HG02884 (cell line): Measurements from ENCODE around the gene MYADML2.

Experiments
- ATAC-seq: cut with Tn5 transposase; IDR thresholded peaks from one replicate; pipeline ENCODE4 v1.9.1; 2021; ENCODE audit warnings: mild to moderate bottlenecking, moderate library complexity; ENCODE audit not compliant: unreplicated experiment

The MYADML2 gene

GRCh38 chr17:81912441-81913309 lies 34.4 kb downstream of the MYADML2 start:
- ATAC-seq, result no peak

DNA sequence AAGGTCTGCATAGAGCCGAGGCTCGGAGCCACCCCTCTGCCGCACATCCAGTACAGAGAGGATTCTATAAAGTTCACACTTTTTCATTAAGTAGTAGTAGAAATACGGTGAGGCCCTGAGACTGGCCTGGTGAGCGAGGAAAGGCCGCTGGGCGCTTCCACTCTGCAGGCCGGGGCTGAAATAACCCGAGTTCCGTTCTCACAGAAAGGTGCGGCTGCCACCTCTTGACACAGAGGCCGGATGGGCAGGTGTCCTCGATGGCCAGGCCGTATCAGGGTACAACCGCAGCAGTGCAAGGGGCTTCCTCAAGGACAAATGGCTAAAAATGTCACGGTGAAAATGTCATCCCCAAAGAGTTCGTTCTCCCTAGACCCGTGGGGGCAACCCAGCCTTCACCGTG lies 35.1 kb downstream of the MYADML2 start:
- no peak for ATAC-seq

GRCh38 chr17:81911277-81911961 lies 35.6 kb downstream of the MYADML2 start, which contains the start of gene PCYT2:
TSS of gene PCYT2 (minus strand) at chr17:81911399. CDS start at chr17:81911355, 44 bp downstream.
- ATAC-seq, result peak; percentile 70

DNA sequence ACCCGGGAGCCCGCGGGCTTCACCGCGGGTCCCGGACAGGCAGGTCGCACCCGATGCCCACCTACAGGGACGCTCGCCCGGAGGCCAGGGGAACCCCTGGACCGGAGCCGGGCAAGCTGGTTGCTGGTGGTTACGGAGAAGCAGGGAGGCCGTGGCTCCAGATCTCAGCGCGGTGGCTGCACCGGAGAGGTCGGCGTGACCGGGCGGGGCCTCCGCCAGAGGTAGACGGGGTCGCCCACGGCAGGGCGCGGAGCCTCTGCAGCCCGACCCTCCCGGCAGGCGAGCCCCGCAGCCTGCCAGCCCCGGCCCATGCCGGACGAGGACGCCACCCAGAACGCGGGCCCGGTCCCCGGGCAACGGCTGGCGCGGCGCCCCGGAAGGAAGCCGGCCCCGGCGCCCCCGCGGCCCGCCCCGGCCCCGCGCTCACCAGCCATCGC lies 36.2 kb downstream of the MYADML2 start:
- ATAC-seq, result peak; percentile 23

GRCh38 chr17:81909966-81910839 lies 36.8 kb downstream of the MYADML2 start:
- no peak for ATAC-seq

- ATAC-seq, result no peak
These were observed 37.8 kb downstream of the MYADML2 start for GRCh38 chr17:81909231-81909630.

DNA sequence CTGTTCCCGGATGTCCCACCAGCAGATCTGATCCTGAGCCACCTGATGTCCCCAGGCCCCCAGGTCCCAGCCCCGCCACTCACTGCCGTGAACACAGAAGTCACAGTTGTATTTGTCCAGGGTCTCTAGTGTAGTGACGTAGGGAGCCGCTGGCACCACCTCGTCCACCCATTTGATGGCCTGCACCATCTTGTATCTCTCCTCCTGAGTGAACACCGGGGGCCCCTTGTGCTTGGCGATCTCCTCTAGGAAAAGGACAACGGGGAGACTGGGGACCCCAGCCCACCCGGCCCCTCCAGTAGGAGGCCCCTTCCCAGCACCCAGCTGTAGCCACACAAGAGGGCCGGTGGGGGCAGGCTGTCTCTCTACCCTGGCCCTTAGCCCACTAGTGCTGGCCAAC lies 38.2 kb downstream of the MYADML2 start:
- ATAC-seq, result no peak

GRCh38 chr17:81907219-81908145 lies 39.6 kb downstream of the MYADML2 start:
- no peak for ATAC-seq

- no peak for ATAC-seq
These were observed 40.4 kb downstream of the MYADML2 start for GRCh38 chr17:81906476-81907218.

DNA sequence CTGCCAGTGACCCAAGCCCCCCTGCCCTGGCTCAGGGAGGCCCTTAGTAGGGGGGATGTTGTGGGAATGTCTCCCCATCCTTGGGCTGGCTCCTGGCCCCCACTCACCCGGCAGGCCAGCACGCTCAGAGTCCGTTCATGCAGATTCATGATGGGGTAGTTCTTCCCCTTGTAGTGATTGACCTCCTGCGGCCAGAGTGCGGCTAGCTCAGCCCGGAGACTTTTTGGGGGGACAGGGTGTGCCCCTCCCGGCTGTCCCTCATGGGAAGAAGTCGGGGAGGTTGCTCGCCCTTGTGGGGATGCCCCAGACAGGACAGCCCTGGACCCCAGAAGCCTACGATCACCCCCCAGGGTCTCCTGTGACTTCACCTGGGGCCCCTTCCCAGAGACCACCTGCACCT lies 41.0 kb downstream of the MYADML2 start:
- ATAC-seq, result no peak

- ATAC-seq, result no peak
These were observed 41.6 kb downstream of the MYADML2 start for GRCh38 chr17:81905424-81905875.

- ATAC-seq, result no peak
These were observed 42.2 kb downstream of the MYADML2 start for GRCh38 chr17:81904600-81905423.

- no peak for ATAC-seq
These were observed 43.0 kb downstream of the MYADML2 start for GRCh38 chr17:81903896-81904599.

DNA sequence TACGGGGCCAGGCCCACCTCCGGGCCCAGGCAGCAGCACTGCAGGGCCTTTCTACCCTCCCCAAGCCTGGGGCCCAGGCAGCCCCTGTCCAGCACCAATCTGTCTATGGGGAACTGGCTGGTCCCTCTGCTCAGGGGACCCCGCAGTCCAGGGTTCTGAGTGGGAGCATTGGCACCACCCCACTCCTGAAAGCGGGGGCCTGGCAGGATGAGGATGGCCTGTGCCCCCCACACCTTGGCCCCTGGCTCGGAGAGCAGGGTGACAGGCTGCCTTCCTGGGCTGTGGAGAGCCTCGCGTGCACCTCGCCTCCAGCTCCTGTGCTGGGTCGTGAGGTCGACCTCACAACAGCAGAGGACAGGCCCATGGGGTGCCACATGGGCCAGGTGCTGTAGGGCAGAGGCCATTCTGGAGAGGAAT lies 43.6 kb downstream of the MYADML2 start:
- ATAC-seq, result no peak

- ATAC-seq, result no peak
These were observed 44.2 kb downstream of the MYADML2 start for GRCh38 chr17:81902653-81903414.

DNA sequence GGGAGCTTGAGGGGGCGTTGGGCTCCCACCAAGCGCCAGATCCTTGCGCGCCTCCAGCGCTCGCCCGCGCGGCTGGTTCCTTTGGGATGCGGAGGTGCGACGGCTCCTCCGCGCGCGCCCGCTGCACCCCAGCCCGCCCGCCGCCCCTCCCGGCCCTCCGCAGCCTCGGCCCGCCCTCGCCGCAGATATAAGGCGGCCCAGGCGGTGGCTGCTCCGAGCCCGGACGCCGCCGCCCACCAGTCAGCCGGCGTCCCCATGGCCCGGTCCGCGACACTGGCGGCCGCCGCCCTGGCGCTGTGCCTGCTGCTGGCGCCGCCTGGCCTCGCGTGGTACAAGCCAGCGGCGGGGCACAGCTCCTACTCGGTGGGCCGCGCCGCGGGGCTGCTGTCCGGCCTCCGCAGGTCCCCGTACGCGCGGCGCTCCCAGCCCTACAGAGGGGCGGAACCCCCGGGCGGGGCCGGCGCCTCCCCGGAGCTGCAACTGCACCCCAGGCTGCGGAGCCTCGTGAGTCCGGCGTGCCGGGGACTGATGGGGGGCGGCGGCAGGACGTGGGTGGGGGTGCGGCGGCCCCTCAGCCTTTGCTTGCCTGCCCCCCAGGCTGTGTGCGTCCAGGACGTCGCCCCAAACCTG lies 44.9 kb downstream of the MYADML2 start, which contains the start of gene NPB:
TSS of gene NPB (plus strand) at position 216 of the 630 bp plus-strand sequence. CDS start at position 256, 40 bp downstream.
- ATAC-seq, result no peak
